ENCODE data around the gene PPP1R14C.

Gene PPP1R14C

DNA sequence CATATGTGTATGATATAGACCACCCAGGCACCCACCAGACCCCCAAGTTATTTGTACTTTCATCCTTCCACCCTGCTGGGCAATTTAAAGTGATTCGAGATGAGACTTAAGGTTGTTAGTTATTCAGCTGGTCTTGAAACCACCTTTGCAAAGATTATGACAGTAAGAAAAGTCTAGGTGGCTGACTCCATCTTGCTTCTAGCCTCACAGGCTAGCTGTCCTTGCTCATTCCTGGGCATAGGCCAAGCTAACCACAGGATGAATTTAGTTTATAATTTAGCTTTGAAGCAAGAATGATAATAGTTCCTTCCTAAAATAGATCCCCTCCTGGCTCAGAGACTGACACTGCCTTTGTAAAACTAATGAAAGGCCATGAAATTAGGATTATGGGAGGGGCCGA is 154.0 kb downstream of the PPP1R14C start:
- DNase-seq (ENCODE audit: low read depth in 2 of 2) = no peak

DNA sequence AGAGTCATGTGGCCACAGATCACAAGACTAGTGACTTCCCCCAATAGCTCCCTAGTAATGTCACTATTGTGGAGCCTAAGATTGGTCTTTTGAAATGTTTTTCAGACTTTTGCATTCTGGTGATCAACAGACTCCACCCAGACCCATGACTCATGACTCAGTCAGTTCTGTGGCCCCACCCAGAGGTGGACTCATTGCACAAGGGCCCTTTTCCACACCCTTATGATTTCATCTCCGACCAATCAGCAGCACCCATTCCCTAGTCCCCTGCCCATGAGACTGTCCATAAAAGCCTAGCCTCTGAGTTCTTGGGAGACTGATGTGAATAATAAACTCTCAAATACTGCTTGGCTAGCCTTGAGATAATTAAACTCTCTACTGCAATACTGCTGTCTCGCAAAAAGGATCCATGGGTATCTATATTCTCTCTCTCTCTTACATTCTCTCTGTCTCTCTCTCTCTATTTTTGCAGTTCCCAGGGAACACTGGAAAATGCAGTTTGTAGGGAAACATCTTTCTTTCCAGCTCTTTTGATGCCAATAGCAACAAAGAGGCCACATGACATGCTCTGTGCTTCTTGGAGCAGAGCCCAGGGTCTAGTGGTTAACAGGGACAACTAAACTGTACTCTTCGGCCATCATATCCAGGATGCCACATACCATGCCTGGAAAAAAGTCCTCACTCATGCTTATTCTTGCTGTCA is 154.6 kb downstream of the PPP1R14C start:
- DNase-seq (ENCODE audit: low read depth in 2 of 2) = no peak

DNA sequence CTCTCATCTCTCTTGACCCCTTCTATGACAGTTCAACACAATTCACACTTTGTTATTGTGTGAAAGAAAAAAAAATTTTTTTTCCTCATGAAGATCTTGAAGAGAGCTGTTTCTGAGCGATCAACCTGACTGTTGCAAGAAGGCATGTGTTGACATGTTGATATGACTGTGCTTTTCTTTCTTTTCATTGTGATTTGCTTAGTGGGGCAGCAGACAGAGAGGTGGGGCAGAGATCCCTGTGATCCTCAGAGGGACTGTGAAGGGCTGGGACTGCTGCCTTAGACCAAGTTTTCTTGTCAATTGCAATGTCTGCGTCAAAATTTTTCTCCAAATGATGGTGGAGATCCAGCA is 155.2 kb downstream of the PPP1R14C start:
- no peak for DNase-seq (ENCODE audit: low read depth in 2 of 2)

- no peak for DNase-seq (ENCODE audit: low read depth in 2 of 2)
These were observed 155.8 kb downstream of the PPP1R14C start for GRCh38 chr6:150298676-150299075.

All from stimulated activated CD8-positive, alpha-beta memory T cell treated with anti-CD3 and anti-CD28 coated beads, Interleukin-2, amount 100 ng/mL, for 1 hour (primary cell).